Thyroid gland (tissue), 4 donors: ENCODE results near the gene SLC35E4. TPM values are rescaled to one million over a fixed set of nuclear protein-coding genes. Genes with fewer than 3 reads are reported as not detected.

Experiments
- DNase-seq, 2 donors: peaks; one replicate each; pipeline ENCODE4 v3.0.0-alpha.2; 2019
- H3K27ac ChIP-seq, 3 donors: fragments of 200-600 bp; sonication (generic); 1 replicate in 2 of 3; 2 replicates in 1 of 3; pipeline ENCODE4 v1.5.1; 2016 to 2019; ENCODE audit warnings: mild to moderate bottlenecking in 1 of 3, moderate library complexity in 1 of 3
- H3K27me3 ChIP-seq: fragments of 200-600 bp; sonication (generic); one replicate; pipeline ENCODE4 v1.5.1; 2019
- H3K36me3 ChIP-seq, 2 donors: fragments of 200-600 bp; sonication (generic); one replicate each; pipeline ENCODE4 v1.5.1; 2016 to 2019
- H3K4me1 ChIP-seq, 2 donors: fragments of 200-600 bp; sonication (generic); one replicate each; pipeline ENCODE4 v1.5.1; 2017 to 2019
- H3K4me3 ChIP-seq, 3 donors: fragments of 200-600 bp; sonication (generic); replicated peaks in 1 of 3; 1 replicate in 2 of 3; 2 replicates in 1 of 3; pipeline ENCODE4 v1.5.1; 2016; ENCODE audit warnings: mild to moderate bottlenecking in 1 of 3
- H3K9me3 ChIP-seq: fragments of 200-600 bp; sonication (generic); one replicate; pipeline ENCODE4 v1.5.1; 2017
- CTCF ChIP-seq, 6 experiments: fragments of 200-600 bp in 3 of 6; fragments of 450-650 bp in 3 of 6; sonication (generic) in 3 of 6; IDR thresholded peaks; one replicate each; pipeline ENCODE4 v1.5.1; 2016 to 2019; ENCODE audit warnings: antibody characterized with exemption in 6 of 6, mild to moderate bottlenecking in 2 of 6, inconsistent platforms in 1 of 6, moderate library complexity in 1 of 6
- POLR2A ChIP-seq, 2 donors: fragments of 450-650 bp; IDR thresholded peaks; one replicate each; pipeline ENCODE4 v1.6.1; 2017; ENCODE audit warnings: antibody characterized with exemption in 2 of 2, mild to moderate bottlenecking in 2 of 2, moderate library complexity in 1 of 2
- WGBS, 2 donors: methylation state at CpG; one replicate each; pipeline ENCODE4 v1.1.5; 2017; 5-methylcytosine and 5-hydroxymethylcytosine counted together
- intact Hi-C: fragments of 100-400 bp; cut with DNase I; formaldehyde crosslinking; loops from one replicate; pipeline ENCODE4 v1.15.1; 2023
- total RNA-seq, 4 donors: library from RNA; depleted of rRNA; stranded (reverse); fragments of >200 nt; gene quantifications; one replicate each; pipeline ENCODE4 v1.2.3, GENCODE V29; 2016

The SLC35E4 gene
- total RNA-seq, 4 donors from 2014 or later, result 3.7 to 6.3 (median 5.0) TPM

GRCh38 chr22:30607300-30607930 lies 28.2 kb upstream of the SLC35E4 start:
- H3K4me3 ChIP-seq, result peak overlapping the region in 2 of 3 donors; percentile 30 to 36
- no peak for DNase-seq
- intact Hi-C loops, result no loop called here
- H3K27ac ChIP-seq, result peak overlapping the region; percentile 58 to 85 (median 77)
- no peaks in the 10 kb centered on the region for H3K36me3 ChIP-seq
- peaks cover 19% of the 10 kb centered on the region in 2 donors for H3K4me1 ChIP-seq
- no peaks in the 10 kb centered on the region for H3K9me3 ChIP-seq
- H3K27me3 ChIP-seq, result no peaks in the 10 kb centered on the region
- no peak for TF ChIP-seq CTCF (IDR thresholded peaks at IDR 0.05)
- no peak for TF ChIP-seq POLR2A (IDR thresholded peaks at IDR 0.05)
- 80 to 82% methylated on average over 7 of the region's 7 CpGs for WGBS, 2 donors

- H3K27ac ChIP-seq, result peak overlapping the region in 2 of 3 donors; percentile 6 to 85
- intact Hi-C loops, result no loop called here
- no peak for TF ChIP-seq POLR2A (IDR thresholded peaks at IDR 0.05)
- no peaks in the 10 kb centered on the region for H3K27me3 ChIP-seq
- H3K4me1 ChIP-seq, result peaks cover 19% of the 10 kb centered on the region in 2 donors
- H3K4me3 ChIP-seq, result no peak overlapping the region
- peaks cover 0 to 3% of the 10 kb centered on the region in 2 donors for H3K36me3 ChIP-seq
- 72 to 80% methylated on average over 7 of the region's 7 CpGs for WGBS, 2 donors
- DNase-seq, result no peak
- H3K9me3 ChIP-seq, result no peaks in the 10 kb centered on the region
These were observed 27.6 kb upstream of the SLC35E4 start for GRCh38 chr22:30607939-30608338.

- Histone ChIP-seq H3K4me3 (no peak overlapping the region), H3K27ac (peak overlapping the region in 2 of 3 donors; percentile 24 to 51), H3K36me3 (peaks cover 3 to 7% of the 10 kb centered on the region in 2 donors), H3K4me1 (peaks cover 19% of the 10 kb centered on the region in 2 donors), H3K9me3 (no peaks in the 10 kb centered on the region), H3K27me3 (no peaks in the 10 kb centered on the region)
- intact Hi-C loops, result no loop called here
- WGBS, 2 donors, result 68 to 73% methylated on average over 17 of the region's 17 CpGs
- DNase-seq, result peak in 1 of 2 donors; percentile 9
- TF ChIP-seq POLR2A (IDR thresholded peaks at IDR 0.05) (no peak), CTCF (IDR thresholded peaks at IDR 0.05) (no peak)
These were observed 26.1 kb upstream of the SLC35E4 start for GRCh38 chr22:30609260-30610185.

- Histone ChIP-seq H3K4me3 (no peak overlapping the region), H3K27ac (no peak overlapping the region)
- no peak for DNase-seq
These were observed 25.3 kb upstream of the SLC35E4 start for GRCh38 chr22:30610299-30610698.

More at GRCh38 chr22:30610299-30610698, 25.3 kb upstream of the SLC35E4 start:
- WGBS, 2 donors, result 72 to 84% methylated on average over 7 of the region's 7 CpGs
- TF ChIP-seq POLR2A (IDR thresholded peaks at IDR 0.05) (no peak), CTCF (IDR thresholded peaks at IDR 0.05) (no peak)
- Histone ChIP-seq H3K9me3 (no peaks in the 10 kb centered on the region), H3K27me3 (no peaks in the 10 kb centered on the region), H3K4me1 (peaks cover 19% of the 10 kb centered on the region in 2 donors), H3K36me3 (peaks cover 3 to 10% of the 10 kb centered on the region in 2 donors)
- intact Hi-C loops, result no loop called here
